ENCODE data around the gene FGFRL1. TPM values are rescaled to one million over a fixed set of nuclear protein-coding genes. Genes with fewer than 3 reads are reported as not detected.
"Not testable (repeated sequence)": the region's sequence is repeated elsewhere in the genome, so short reads cannot be mapped to it uniquely, and the experiment has no call there.

FGFRL1 gene
- total RNA-seq, 1 experiment from 2014 or later: 59.5 TPM

- no peak for DNase-seq
- Histone ChIP-seq H3K36me3 (no peaks in the 10 kb centered on the region), H3K4me3 (no peak overlapping the region), H3K9me3 (no peaks in the 10 kb centered on the region), H3K27me3 (no peaks in the 10 kb centered on the region)
Measured at GRCh38 chr4:1047106-1047975, 35.9 kb downstream of the FGFRL1 start.

GRCh38 chr4:1047976-1048772 is 36.7 kb downstream of the FGFRL1 start:
- no peak overlapping the region for H3K4me3 ChIP-seq
- H3K9me3 ChIP-seq: no peaks in the 10 kb centered on the region
- DNase-seq: no peak
- no peaks in the 10 kb centered on the region for H3K36me3 ChIP-seq
- H3K27me3 ChIP-seq: no peaks in the 10 kb centered on the region

- H3K27me3 ChIP-seq: no peaks in the 10 kb centered on the region
- H3K9me3 ChIP-seq: no peaks in the 10 kb centered on the region
- no peak overlapping the region for H3K4me3 ChIP-seq
- DNase-seq: no peak
- no peaks in the 10 kb centered on the region for H3K36me3 ChIP-seq
Measured at GRCh38 chr4:1048773-1049590, 37.6 kb downstream of the FGFRL1 start.

DNA sequence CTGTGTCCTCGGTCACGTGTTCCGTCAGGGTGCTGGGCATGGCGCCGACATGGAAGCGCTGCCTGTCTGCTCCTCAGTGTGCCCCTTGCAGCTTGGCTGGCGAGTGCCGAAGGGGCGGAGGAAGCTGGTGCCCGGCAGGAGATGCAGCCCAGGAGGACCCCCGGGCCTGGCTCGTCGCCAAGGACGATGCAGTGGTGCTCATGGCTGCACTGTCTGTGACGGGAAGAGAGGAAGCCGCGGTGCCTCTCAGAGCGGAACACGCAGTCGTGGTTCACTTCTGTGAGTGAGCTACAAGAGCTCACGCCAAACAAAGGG is 38.1 kb downstream of the FGFRL1 start:
- Histone ChIP-seq H3K4me3 (no peak overlapping the region), H3K27me3 (no peaks in the 10 kb centered on the region), H3K36me3 (no peaks in the 10 kb centered on the region), H3K9me3 (no peaks in the 10 kb centered on the region)
- DNase-seq: no peak

GRCh38 chr4:1050486-1051213 is 39.2 kb downstream of the FGFRL1 start:
- H3K27me3 ChIP-seq: no peaks in the 10 kb centered on the region
- no peaks in the 10 kb centered on the region for H3K36me3 ChIP-seq
- H3K9me3 ChIP-seq: no peaks in the 10 kb centered on the region
- no peak for DNase-seq
- no peak overlapping the region for H3K4me3 ChIP-seq

DNA sequence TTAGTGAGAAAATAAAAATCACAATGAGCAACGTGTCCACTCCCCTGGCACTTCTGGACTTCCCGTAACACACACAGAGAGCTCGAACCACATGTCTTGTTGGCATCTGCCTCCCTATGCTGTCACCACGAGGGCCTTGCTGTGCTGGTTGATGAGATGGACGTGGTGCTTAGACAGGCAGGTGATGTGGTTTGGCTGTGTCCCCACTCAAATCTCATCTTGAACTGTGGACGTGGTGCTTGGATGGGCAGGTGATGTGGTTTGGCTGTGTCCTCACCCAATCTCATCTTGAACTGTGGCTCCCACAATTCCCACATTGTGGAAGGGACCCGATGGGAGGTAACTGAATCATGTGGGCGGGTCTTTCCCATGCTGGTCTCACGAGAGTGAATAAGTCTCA is 40.0 kb downstream of the FGFRL1 start:
- H3K36me3 ChIP-seq: no peaks in the 10 kb centered on the region
- DNase-seq: no peak

DNA sequence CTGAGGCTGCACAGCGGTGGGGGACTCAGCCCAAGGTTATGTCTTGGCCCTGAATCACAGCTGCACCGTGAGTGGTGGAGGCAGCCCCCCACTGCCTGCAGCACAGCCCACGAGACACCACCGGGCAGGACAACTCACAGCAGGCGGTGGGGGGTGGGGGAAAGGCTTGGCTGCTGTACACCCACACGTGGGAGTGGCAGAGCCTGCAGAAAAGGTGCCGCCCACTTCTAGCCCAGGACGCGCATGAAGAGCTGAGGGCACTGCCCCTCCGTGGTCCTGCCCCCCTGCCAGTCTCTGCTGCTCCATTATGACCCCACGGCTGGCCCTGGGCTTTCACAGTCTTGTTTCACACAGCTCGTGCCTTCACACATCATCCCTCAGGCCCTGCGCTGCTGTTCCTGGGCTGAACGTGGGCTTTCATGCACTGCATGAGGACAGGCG is 40.8 kb downstream of the FGFRL1 start:
- Histone ChIP-seq H3K27me3 (no peaks in the 10 kb centered on the region), H3K9me3 (no peaks in the 10 kb centered on the region), H3K4me3 (no peak overlapping the region), H3K36me3 (no peaks in the 10 kb centered on the region)
- DNase-seq: no peak

More for the DNA sequence above, 40.0 kb downstream of the FGFRL1 start:
- Histone ChIP-seq H3K9me3 (no peaks in the 10 kb centered on the region), H3K4me3 (no peak overlapping the region), H3K27me3 (no peaks in the 10 kb centered on the region)

- Histone ChIP-seq H3K36me3 (no peaks in the 10 kb centered on the region), H3K9me3 (no peaks in the 10 kb centered on the region), H3K4me3 (no peak overlapping the region), H3K27me3 (no peaks in the 10 kb centered on the region)
- no peak for DNase-seq
Measured at GRCh38 chr4:1053080-1053661, 41.7 kb downstream of the FGFRL1 start.

DNA sequence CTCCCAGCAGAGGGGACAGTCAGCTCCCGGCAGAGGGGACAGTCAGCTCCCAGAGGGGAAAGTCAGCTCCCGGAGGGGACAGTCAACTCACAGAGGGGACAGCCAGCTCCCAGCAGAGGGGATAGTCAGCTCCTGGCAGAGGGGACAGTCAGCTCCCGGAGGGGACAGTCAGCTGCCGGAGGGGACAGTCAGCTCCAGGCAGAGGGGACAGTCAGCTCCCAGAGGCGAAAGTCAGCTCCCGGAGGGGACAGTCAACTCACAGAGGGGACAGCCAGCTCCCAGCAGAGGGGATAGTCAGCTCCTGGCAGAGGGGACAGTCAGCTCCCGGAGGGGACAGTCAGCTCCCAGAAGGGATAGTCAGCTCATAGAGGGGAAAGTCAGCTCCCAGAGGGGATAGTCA is 42.5 kb downstream of the FGFRL1 start:
- not testable (repeated sequence) for H3K27me3 ChIP-seq, H3K36me3 ChIP-seq, H3K4me3 ChIP-seq, DNase-seq, H3K9me3 ChIP-seq

DNA sequence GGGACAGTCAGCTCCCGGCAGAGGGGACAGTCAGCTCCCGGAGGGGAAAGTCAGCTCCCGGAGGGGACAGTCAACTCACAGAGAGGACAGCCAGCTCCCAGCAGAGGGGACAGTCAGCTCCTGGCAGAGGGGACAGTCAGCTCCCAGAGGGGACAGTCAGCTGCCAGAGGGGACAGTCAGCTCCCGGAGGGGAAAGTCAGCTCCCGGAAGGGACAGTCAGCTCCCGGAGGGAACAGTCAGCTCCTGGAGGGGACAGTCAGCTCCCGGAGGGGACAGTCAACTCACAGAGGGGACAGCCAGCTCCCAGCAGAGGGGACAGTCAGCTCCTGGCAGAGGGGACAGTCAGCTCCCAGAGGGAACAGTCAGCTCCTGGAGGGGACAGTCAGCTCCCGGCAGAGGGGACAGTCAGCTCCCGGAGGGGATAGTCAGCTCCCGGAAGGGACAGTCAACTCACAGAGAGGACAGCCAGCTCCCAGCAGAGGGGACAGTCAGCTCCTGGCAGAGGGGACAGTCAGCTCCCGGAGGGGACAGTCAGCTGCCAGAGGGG is 43.3 kb downstream of the FGFRL1 start:
- H3K27me3 ChIP-seq, DNase-seq: not testable (repeated sequence)

GRCh38 chr4:1055243-1055701 is 43.8 kb downstream of the FGFRL1 start:
- not testable (repeated sequence) for H3K36me3 ChIP-seq, H3K4me3 ChIP-seq, DNase-seq, H3K9me3 ChIP-seq, H3K27me3 ChIP-seq

More for the DNA sequence above, 43.3 kb downstream of the FGFRL1 start:
- H3K4me3 ChIP-seq, H3K36me3 ChIP-seq, H3K9me3 ChIP-seq: not testable (repeated sequence)

- no peaks in the 10 kb centered on the region for H3K27me3 ChIP-seq
- no peak overlapping the region for H3K4me3 ChIP-seq
- no peaks in the 10 kb centered on the region for H3K9me3 ChIP-seq
- DNase-seq: no peak
- H3K36me3 ChIP-seq: no peaks in the 10 kb centered on the region
Measured at GRCh38 chr4:1055721-1056590, 44.5 kb downstream of the FGFRL1 start.

- Histone ChIP-seq H3K27me3 (no peaks in the 10 kb centered on the region), H3K36me3 (no peaks in the 10 kb centered on the region), H3K9me3 (no peaks in the 10 kb centered on the region), H3K4me3 (no peak overlapping the region)
- no peak for DNase-seq
Measured at GRCh38 chr4:1056671-1057402, 45.4 kb downstream of the FGFRL1 start.

GRCh38 chr4:1057403-1057745 is 45.9 kb downstream of the FGFRL1 start:
- no peak for DNase-seq
- Histone ChIP-seq H3K36me3 (no peaks in the 10 kb centered on the region), H3K4me3 (no peak overlapping the region), H3K27me3 (no peaks in the 10 kb centered on the region), H3K9me3 (no peaks in the 10 kb centered on the region)

Measured in MG63 (cell line).